ENCODE data around the gene TMEM203.

TMEM203 gene

GRCh38 chr9:137165250-137165836 lies 40.1 kb downstream of the TMEM203 start:
- H3K27ac ChIP-seq (ENCODE audit: low read length) = no peak overlapping the region
- no peak for TF ChIP-seq EZH2 (optimal IDR thresholded peaks at IDR 0.05; ENCODE audit: low read depth, low read length)
- no peak for TF ChIP-seq CTCF (IDR thresholded peaks at IDR 0.05; ENCODE audit: low read length)
- TF ChIP-seq EZH2phosphoT487 (IDR thresholded peaks at IDR 0.05; ENCODE audit: low read length) = no peak
- H4K20me1 ChIP-seq (ENCODE audit: insufficient read depth, low read length) = no peaks in the 10 kb centered on the region
- H3K4me2 ChIP-seq (ENCODE audit: low read depth, low read length) = no peak overlapping the region
- no peak overlapping the region for H3K4me3 ChIP-seq (ENCODE audit: low read length)
- H2AFZ ChIP-seq (ENCODE audit: low read length) = no peak overlapping the region
- no peaks in the 10 kb centered on the region for H3K9me3 ChIP-seq (replicated peaks; ENCODE audit: insufficient read depth, low read length)
- H3K9ac ChIP-seq (ENCODE audit: low read length) = no peak overlapping the region
- H3K79me2 ChIP-seq (ENCODE audit: low read length) = no peaks in the 10 kb centered on the region
- H3K9me2 ChIP-seq (replicated peaks; ENCODE audit: insufficient read depth, low read length) = no peaks in the 10 kb centered on the region
- H3K4me1 ChIP-seq (ENCODE audit: low read length) = no peaks in the 10 kb centered on the region
- no peaks in the 10 kb centered on the region for H3F3A ChIP-seq (ENCODE audit: insufficient read depth, low read length)
- H3K27me3 ChIP-seq (replicated peaks; ENCODE audit: insufficient read depth, low read length) = peaks cover 72% of the 10 kb centered on the region
- no peak for DNase-seq
- H3K36me3 ChIP-seq (replicated peaks; ENCODE audit: insufficient read depth, low read length) = no peaks in the 10 kb centered on the region

GRCh38 chr9:137164370-137165249 lies 40.8 kb downstream of the TMEM203 start:
- Histone ChIP-seq H3K9me2 (replicated peaks; ENCODE audit: insufficient read depth, low read length) (no peaks in the 10 kb centered on the region), H3K27ac (ENCODE audit: low read length) (no peak overlapping the region), H2AFZ (ENCODE audit: low read length) (no peak overlapping the region), H3K79me2 (ENCODE audit: low read length) (no peaks in the 10 kb centered on the region), H3K9me3 (replicated peaks; ENCODE audit: insufficient read depth, low read length) (no peaks in the 10 kb centered on the region), H3K4me2 (ENCODE audit: low read depth, low read length) (no peak overlapping the region), H3K9ac (ENCODE audit: low read length) (no peak overlapping the region), H3F3A (ENCODE audit: insufficient read depth, low read length) (no peaks in the 10 kb centered on the region), H3K4me3 (ENCODE audit: low read length) (no peak overlapping the region), H3K36me3 (replicated peaks; ENCODE audit: insufficient read depth, low read length) (no peaks in the 10 kb centered on the region), H3K27me3 (replicated peaks; ENCODE audit: insufficient read depth, low read length) (peaks cover 72% of the 10 kb centered on the region), H3K4me1 (ENCODE audit: low read length) (no peaks in the 10 kb centered on the region; the same call in 1 of the 2 replicates), H4K20me1 (ENCODE audit: insufficient read depth, low read length) (no peaks in the 10 kb centered on the region)
- DNase-seq = no peak
- TF ChIP-seq CTCF (IDR thresholded peaks at IDR 0.05; ENCODE audit: low read length) (no peak), EZH2 (optimal IDR thresholded peaks at IDR 0.05; ENCODE audit: low read depth, low read length) (no peak), EZH2phosphoT487 (IDR thresholded peaks at IDR 0.05; ENCODE audit: low read length) (no peak)

- DNase-seq = no peak
- Histone ChIP-seq H3K4me1 (ENCODE audit: low read length) (peaks cover 6% of the 10 kb centered on the region), H3K9me2 (replicated peaks; ENCODE audit: insufficient read depth, low read length) (no peaks in the 10 kb centered on the region), H4K20me1 (ENCODE audit: insufficient read depth, low read length) (no peaks in the 10 kb centered on the region), H3K4me3 (ENCODE audit: low read length) (no peak overlapping the region), H3K36me3 (replicated peaks; ENCODE audit: insufficient read depth, low read length) (no peaks in the 10 kb centered on the region), H2AFZ (ENCODE audit: low read length) (no peak overlapping the region), H3K4me2 (ENCODE audit: low read depth, low read length) (no peak overlapping the region), H3K27ac (ENCODE audit: low read length) (no peak overlapping the region), H3K27me3 (replicated peaks; ENCODE audit: insufficient read depth, low read length) (peaks cover 74% of the 10 kb centered on the region), H3K79me2 (ENCODE audit: low read length) (no peaks in the 10 kb centered on the region), H3F3A (ENCODE audit: insufficient read depth, low read length) (no peaks in the 10 kb centered on the region), H3K9me3 (replicated peaks; ENCODE audit: insufficient read depth, low read length) (no peaks in the 10 kb centered on the region), H3K9ac (ENCODE audit: low read length) (no peak overlapping the region)
- TF ChIP-seq CTCF (IDR thresholded peaks at IDR 0.05; ENCODE audit: low read length) = no peak
- no peak for TF ChIP-seq EZH2phosphoT487 (IDR thresholded peaks at IDR 0.05; ENCODE audit: low read length)
- no peak for TF ChIP-seq EZH2 (optimal IDR thresholded peaks at IDR 0.05; ENCODE audit: low read depth, low read length)
These were observed 41.6 kb downstream of the TMEM203 start for GRCh38 chr9:137163805-137164204.
